GM19324 (cell line): Measurements from ENCODE around the gene LMBR1.
"Not testable (repeated sequence)": the region's sequence is repeated elsewhere in the genome, so short reads cannot be mapped to it uniquely, and the experiment has no call there.

ENCODE experiments used
- ATAC-seq: cut with Tn5 transposase; IDR thresholded peaks from one replicate; pipeline ENCODE4 v1.9.1; 2021; ENCODE audit warnings: mild to moderate bottlenecking, moderate library complexity; ENCODE audit not compliant: unreplicated experiment, low FRiP score

The LMBR1 gene

DNA sequence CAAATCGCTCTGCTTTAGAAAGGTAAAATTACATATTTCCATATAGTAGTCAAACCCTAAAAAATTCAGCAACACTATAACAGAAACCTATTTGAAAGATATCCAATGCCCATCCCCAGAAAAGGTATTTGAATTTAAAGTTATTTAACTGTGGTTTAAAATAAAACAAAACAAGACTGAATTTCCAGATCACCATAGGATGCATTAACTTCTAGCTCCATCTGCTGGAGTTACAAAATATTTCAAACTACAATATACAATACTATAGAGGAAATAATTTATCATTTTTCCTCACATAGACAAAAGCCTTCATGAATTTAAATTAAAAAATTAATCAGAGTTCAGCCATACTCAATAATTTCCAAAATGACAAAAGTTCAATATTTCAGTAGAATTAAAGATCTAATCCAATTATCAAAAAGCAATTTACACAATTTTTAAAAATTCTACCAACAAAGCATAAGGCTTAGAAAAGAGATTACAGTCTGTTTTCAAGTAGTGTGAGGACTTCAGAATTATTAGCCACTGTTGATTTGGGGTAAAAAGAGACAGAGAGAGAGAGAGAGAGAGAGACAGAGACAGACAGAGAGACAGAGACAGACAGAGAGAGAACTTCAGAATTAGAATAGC, 75.9 kb downstream of the LMBR1 start:
- no peak for ATAC-seq

DNA sequence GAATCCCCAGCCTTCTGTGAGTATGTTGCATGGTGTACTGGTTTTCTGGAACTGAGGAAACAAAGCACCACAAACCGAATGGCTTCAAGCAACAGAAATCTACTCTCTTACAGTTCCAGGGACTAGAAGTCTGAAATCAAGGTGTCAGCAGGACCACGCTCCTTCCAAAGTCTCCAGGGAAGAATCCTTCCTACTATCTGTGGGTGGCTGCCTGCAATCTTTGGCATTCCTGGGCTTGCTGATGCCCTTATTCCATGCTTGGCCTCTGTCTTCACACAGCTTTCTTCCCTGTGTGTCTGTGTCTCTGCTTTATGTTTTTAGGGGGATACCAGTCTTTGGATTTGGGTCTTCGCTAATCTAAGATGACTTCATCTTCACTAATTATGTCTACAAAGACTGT, 81.3 kb downstream of the LMBR1 start:
- no peak for ATAC-seq

DNA sequence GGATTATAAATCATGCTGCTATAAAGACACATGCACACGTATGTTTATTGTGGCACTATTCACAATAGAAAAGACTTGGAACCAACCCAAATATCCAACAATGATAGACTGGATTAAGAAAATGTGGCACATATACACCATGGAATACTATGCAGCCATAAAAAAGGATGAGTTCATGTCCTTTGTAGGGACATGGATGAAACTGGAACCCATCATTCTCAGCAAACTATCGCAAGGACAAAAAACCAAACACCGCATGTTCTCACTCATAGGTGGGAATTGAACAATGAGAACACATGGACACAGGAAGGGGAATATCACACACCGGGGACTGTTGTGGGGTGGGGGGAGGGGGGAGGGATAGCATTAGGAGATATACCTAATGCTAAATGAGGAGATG, 89.3 kb downstream of the LMBR1 start:
- not testable (repeated sequence) for ATAC-seq

DNA sequence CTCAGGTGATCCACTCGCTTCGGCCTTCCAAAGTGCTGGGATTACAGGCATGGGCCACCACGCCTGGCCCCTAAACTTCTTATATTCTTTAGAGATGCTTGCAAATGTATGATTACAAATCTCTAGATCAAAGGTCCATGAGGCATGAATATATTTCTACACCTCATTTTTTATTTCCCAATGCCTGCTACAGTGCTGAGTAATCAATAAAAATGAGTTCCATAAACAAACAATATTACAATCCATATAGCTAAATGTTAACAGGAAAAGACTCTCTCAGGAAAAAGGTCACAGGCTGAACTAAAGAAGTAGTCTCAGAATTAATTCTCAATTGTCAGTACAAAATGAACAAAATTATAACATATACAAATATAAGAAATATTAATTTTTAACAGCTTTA, 90.8 kb downstream of the LMBR1 start:
- ATAC-seq, result no peak

DNA sequence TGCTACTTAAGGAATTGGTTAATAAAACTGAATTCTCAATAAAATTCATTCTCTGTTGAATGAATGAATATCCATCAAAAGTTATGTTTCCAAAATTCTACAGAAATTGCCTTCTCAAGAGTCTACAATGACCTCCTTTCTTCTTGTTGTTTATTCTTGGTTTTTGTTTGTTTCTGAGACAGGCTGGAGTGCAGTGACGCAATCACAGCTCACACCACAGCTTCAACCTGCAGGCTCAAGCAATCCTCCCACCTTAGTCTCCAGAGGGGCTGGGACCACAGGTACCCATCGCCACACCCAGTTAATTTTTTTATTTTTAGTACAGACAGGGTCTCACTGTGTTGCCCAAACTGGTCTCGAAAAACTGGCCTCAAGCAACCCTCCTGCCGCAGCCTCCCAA, 97.6 kb downstream of the LMBR1 start:
- no peak for ATAC-seq

DNA sequence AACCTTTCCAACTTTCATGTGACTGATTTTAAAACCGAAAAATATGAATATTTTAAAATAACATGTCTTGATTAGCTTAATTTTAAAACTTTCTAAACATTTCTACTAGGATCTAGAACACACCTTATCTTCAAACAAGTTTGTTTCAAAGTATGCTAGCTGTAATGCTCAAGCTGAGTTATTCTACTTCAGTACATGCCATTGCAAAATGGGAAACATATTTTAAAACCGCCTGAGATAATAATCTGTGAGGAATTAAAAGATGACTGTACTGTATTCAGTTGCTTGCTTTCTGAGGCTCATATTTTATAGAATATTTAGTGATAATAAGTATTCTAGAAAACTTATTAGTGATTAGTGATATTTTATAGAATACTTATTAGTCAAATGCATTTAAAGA, 99.6 kb downstream of the LMBR1 start:
- no peak for ATAC-seq

DNA sequence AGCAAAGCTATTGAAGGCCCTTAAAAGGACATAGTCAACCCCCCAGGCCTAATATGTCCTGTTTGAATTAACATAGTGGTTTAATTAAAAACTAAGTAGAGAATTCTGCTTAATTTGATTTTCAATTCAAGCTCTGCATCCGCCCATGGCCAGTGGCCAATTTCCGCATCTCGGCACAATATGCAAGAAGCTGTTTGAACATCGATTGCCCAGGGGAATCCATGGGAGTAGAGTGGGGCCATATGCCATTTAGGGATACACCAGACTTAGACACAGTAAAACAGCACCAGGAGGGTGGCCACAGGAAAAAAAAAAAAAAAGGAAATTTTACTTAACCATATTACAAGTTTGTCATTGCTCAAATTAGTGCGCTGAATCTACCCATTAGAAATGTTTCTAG, 100.4 kb downstream of the LMBR1 start:
- no peak for ATAC-seq

DNA sequence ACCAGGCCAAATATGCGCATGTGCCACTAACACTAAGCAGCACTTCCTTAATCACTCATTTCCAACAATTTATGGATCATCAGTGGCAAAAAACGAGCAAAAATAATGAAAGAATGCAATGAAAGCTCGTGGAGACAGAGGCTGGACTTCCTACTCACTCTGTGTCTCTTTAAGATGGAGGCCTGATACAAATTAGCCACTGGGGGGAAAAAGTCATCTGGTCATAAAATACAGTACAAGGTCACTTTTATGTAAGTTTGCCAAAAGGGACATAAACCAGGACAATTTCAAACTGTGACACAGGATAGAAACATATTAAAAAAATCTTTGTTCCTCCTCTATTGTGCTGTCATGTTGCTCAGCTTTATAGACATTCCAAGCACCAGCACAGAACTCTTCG, 101.7 kb downstream of the LMBR1 start:
- no peak for ATAC-seq

DNA sequence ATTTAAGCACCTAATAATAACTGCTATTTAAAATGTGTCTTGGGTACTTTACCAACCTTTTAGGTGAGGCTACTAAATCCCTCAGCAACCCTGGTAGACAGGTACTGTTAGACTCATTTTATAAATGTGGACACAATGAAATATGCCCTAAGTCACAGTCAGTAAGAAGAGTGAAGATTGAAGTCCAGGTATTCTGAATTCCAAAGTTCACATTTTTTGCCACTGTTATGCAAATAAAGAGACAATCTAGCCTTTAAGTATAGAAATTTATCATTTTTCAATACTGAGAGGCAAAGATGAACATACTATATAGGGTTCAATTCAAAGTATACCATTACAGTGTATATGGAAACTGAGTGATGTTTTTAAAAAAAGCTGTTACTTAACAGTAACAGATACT, 102.7 kb downstream of the LMBR1 start:
- ATAC-seq, result no peak

DNA sequence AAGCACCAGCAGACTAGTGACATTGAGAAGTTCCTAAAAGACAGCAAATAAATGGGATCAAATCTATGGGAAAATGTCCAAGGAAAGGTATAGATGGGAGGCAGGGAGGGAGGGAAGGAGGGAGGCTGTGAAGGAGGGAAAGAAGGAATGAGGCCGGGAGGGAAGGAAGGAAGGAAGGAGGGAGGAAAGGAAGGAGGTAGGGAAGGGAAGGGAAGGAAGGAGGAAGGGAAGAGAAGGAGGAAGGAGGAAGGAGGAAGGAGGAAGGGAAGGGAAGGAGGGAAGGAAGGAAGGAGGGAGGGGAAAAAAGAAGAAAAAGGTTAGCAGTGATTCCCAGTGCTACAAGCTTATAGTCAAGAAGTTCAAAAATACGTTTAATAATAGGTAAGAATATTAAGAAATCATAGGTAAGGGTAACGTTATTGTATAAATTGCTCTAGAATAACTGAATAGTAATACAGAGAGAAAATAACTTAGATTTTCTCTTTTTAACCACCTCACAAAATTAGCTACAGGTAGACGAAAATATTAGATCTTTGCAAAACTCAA, 106.9 kb downstream of the LMBR1 start:
- no peak for ATAC-seq

DNA sequence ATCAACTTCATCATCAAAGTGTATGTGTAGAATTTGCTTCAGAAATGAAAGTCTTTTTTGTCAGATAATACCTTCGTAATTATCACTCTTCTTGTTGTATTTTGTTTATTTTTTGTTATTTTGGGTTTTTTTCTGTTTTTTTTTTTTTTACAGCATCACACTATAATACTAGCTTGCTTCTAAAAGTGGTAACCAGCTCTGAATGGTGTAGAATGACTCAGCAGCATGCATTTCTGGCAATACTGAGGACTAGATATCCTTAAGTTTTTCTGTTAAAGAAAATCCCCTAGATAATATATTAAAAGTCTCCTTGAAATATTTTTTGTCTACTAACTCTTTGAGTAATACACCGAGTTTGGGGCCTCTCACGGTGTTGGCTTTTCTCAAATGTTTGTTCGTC, 109.1 kb downstream of the LMBR1 start:
- ATAC-seq, result no peak

DNA sequence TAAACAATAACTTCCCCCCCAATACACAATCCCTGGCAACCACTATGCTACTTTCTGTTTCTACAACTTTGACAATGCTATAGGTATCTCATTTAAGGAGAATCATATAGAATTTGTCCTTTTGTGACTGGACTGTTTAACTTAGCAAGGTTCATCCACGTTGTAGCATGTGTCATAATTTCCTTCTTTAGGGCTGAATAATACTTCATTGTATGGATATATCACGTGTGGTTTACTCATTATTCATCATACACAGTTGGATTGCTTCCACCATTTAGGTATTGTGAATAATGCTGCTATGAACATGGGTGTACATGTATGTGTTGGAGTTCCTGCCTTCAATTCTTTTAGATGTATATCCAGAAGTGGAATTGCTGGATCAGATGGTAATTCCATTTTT, 111.0 kb downstream of the LMBR1 start:
- no peak for ATAC-seq

DNA sequence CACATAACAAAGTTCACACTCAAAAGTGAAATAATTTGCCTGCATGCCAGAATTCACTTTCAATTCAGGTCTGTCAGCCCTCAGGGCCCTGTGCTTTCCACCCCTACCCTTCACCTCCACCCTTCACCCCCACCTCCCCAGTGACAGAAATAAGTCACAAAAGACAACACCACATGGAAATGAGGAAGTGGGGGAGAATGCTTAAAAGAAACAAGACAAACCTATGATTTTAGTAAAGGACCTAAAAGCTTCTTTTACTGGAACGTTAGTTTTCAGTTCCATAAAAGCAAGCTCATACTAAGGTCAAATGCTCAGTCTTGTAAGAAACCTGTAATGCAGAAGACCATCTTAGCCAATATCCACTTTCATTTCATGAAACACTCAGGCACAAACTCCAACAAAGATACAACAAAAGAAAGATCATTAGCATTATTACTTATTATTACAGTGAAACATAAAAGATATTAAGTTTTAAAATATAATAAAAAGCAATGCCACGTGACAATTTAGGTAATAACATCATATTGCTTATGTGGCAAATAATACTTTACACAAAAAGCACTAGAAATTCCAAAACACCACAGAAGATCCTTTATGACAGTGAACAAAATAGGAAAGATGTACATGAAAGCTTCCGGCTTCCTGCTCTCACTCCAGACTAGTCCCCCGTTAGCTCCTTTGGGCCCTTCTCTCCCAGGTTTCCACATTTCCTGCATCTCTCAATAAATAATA, 112.1 kb downstream of the LMBR1 start:
- ATAC-seq, result peak; percentile 91

DNA sequence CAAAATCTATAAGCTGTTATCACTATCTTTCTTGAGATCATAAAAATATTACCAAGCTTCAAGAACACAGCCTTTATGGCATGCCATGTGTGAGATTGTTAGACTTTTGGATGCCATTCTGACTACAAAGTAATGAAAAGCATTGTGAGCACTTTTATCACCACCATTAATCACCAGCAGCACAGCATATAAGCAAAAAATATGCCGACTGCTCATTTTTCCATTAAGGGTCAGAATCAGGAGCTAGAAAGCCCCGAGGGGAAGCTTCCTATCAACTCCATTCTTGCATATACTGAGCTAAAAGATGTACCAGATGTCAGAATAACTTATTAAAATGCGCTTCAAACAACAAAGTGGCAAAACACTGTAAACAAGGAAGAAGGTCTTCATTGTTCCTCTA, 114.3 kb downstream of the LMBR1 start:
- no peak for ATAC-seq

DNA sequence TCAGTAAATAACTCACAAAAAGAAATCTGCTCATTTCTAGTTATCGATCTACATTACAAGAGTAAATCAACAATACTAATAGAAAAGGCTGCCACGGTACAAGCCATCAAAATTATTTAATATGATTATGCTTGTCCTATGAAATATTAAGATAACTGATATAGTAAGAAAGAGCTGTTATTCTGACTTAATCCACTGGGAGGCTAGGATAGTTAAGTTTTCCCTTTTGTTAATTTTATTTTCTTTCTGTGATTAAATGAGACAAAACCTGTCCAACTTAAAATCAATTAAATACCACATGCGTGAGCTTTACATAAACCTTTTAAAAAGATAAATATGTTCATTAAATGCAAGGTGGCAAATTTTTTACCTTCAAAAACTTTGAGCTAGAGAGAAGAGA, 114.8 kb downstream of the LMBR1 start:
- no peak for ATAC-seq

DNA sequence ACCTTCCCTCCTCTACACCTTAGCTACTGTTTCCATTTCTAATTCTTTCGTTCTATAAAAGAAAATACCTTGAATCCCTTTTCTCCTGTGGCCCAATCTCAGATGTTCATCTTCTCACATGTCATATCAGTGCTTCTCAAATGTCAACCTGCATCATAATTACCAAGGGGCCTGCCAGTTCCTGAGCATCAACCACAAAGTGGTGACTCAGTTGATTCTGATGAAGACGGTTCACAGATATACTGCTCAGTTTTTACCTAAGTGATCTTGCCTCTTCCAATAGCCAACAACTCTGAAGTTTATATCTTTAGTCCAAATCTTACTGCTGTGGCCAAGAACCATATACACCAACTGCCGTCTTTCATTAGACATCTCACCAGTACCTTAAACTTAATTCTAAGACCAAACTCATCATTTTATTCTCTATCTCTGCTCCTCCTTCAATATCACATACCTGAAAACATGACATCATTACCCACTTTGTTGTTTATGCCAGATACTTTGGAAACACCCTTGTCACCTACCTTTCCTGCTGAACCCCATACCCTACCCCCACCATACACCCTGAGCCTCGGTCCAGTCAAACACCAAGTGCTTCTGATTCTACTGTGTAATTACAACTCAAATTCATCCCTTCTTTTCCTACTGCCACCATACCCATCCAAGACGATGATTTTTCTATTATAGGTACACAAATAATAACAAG, 115.5 kb downstream of the LMBR1 start:
- ATAC-seq, result no peak

DNA sequence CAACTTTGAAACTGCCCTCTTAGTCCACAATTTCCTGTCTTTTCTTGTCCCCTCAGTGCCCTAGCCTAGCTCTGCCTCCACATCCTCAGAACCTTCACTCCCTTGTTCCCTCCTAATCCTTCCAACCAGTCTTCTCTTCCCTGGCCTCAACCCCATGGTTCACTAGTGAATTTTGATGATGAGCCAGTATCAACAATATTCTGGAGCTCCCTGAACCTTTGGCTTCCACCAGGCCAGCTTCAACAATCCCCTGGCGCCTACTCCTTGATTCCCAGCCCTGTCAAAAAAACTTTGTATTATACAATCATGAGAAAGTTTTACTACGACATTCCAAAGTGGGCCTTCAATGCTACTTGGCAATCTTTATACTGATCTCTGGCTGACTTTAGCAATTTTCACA, 116.5 kb downstream of the LMBR1 start:
- no peak for ATAC-seq

DNA sequence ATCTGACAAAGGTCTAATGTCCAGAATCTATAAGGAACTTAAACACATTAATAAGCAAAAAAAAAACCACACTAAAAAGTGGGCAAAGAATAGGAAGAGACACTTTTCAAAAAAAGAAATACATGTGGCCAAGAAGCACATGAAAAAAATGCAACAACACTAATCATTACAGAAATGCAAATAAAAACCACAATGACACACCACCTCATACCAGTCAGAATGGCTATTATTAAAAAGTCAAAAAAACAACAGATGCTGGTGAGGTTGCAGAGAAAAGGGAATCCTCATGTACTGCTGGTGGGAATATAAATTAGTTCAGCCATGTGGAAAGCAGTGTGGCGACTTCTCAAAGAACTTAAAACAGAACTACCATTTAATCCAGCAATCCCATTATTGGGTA, 119.0 kb downstream of the LMBR1 start:
- ATAC-seq, result peak; percentile 51

DNA sequence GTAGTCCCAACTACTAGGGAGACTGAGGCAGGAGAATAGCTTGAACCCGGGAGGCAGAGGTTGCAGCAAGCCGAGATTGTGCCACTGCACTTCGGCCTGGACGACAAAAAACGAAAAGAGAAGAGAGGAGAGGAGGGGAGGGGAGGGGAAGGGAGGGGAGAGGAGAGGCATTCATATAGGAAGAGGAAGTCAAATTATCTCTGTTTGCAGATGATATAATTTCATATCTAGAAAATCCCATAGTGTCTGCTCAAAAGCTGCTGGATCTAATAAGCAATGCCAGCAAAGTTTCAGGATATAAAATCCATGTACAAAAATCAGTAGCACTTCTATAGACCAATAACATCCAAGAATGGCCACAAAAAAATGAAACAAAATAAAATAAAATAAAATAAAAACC, 120.3 kb downstream of the LMBR1 start:
- ATAC-seq, result no peak

DNA sequence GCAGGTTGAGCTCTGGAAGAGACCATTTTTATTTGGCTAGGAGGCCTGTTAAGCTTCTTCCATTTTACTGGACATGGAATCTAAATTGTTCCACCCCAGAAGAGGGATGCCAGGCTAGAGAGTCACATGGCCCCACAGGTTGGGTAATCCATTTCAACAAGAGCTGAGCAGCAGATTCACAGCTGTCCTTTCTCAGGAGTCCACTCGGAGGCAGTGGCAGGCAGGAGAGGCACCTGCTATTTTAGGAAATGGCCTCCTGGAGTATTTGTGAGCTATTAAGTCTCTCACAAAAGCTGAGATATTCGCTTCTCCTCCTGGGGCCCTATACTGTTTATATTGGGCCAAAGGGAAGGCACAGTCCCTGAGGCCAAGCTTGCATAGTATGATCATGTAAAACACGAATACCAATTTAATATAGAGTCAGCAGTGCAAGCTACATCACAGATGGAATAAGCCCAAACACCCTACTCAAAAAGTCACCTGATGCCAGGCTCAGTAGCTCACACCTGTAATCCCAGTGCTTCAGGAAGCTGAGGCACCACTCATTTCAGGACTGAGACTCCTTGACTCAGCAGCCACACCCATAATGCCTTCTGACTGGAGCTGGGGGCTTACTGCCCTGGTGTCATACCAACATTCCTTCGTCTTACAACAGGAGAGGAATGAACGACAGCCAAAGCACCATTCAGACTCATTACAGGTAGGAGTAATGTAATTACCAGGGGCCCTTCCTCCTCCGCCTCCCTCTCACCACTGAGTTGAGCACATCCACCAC, 124.1 kb downstream of the LMBR1 start:
- ATAC-seq, result no peak

DNA sequence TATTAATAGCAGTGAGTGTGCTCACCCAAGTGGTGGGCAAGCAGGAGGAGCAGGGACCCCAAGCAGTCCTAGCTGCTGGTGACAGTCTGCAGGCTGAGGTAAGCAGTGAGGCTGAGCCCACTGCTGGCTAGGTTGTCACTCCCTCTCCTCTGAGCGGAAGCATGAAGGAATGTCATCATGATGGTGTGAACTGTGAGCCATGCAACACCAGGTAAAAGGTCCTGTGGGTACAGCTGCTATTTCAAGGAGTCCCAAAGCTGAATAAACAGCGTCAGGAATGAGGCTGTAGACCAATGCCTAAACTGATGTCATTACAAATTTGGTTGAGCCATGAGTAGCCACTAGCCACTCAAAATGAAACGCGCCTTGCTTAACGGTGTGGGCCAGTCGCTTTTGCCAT, 126.3 kb downstream of the LMBR1 start:
- ATAC-seq, result no peak
